OCI-LY1 (cell line): ENCODE data around the gene CANT1.

Source experiments
- H2AFZ ChIP-seq: fragments of 200-600 bp; sonication (generic), shearing (Covaris generic); 2 replicates; pipeline ENCODE4 v1.6.0; 2014; ENCODE audit warnings: antibody characterized with exemption, mild to moderate bottlenecking, low read length
- H3F3A ChIP-seq: fragments of 200-600 bp; sonication (generic), shearing (Covaris generic); 2 replicates; pipeline ENCODE4 v1.6.0; 2014; ENCODE audit warnings: mild to moderate bottlenecking, antibody characterized with exemption, low read length, moderate library complexity; ENCODE audit not compliant: insufficient read depth
- H3K27ac ChIP-seq: fragments of 200-600 bp; sonication (generic); 2 replicates; pipeline ENCODE4 v1.5.1; 2014; ENCODE audit warnings: low read length, mixed run types, mild to moderate bottlenecking, low read depth; ENCODE audit not compliant: poor library complexity, severe bottlenecking
- H3K27me3 ChIP-seq: fragments of 200-600 bp; sonication (generic); 2 replicates; pipeline ENCODE4 v1.6.0; 2014; ENCODE audit warnings: antibody characterized with exemption, mild to moderate bottlenecking, low read length, moderate library complexity; ENCODE audit not compliant: insufficient read depth
- H3K36me3 ChIP-seq: fragments of 200-600 bp; sonication (generic); 2 replicates; pipeline ENCODE4 v1.6.1; 2014; ENCODE audit warnings: mild to moderate bottlenecking, antibody characterized with exemption, low read length, moderate library complexity, mixed read lengths; ENCODE audit not compliant: insufficient read depth
- H3K4me1 ChIP-seq: fragments of 200-600 bp; sonication (generic); 2 replicates; pipeline ENCODE4 v1.5.1; 2014; ENCODE audit warnings: mild to moderate bottlenecking, low read length, moderate library complexity; ENCODE audit not compliant: insufficient read depth, severe bottlenecking
- H3K4me2 ChIP-seq: fragments of 200-600 bp; sonication (generic), shearing (Covaris generic); 2 replicates; pipeline ENCODE4 v1.6.1; 2014; ENCODE audit warnings: low read length
- H3K4me3 ChIP-seq: fragments of 200-600 bp; sonication (generic); 2 replicates; pipeline ENCODE4 v1.5.1; 2014; ENCODE audit warnings: low read length, low read depth, mild to moderate bottlenecking, mixed read lengths; ENCODE audit not compliant: poor library complexity, severe bottlenecking
- H3K79me2 ChIP-seq: fragments of 200-600 bp; shearing (Covaris generic); 2 replicates; pipeline ENCODE4 v1.6.1; 2016; ENCODE audit warnings: mixed run types, low read length, mixed read lengths; ENCODE audit not compliant: insufficient read depth
- H3K9ac ChIP-seq: fragments of 200-600 bp; sonication (generic), shearing (Covaris generic); 2 replicates; pipeline ENCODE4 v1.6.1; 2014; ENCODE audit warnings: mild to moderate bottlenecking, low read length, mixed read lengths
- H3K9me2 ChIP-seq: fragments of 200-600 bp; sonication (generic), shearing (Covaris generic); 2 replicates; pipeline ENCODE4 v1.6.1; 2014; ENCODE audit warnings: low read depth, mild to moderate bottlenecking, low read length, mixed read lengths
- H3K9me3 ChIP-seq: fragments of 200-600 bp; shearing (Covaris generic); 2 replicates; pipeline ENCODE4 v1.6.1; 2014; ENCODE audit warnings: low read length, mixed read lengths
- H4K20me1 ChIP-seq: fragments of 200-600 bp; sonication (generic), shearing (Covaris generic); 2 replicates; pipeline ENCODE4 v1.6.0; 2016; ENCODE audit warnings: mild to moderate bottlenecking, low read length; ENCODE audit not compliant: insufficient read depth
- CTCF ChIP-seq: fragments of 200-600 bp; sonication (generic), shearing (Covaris generic); IDR thresholded peaks from 2 replicates; pipeline ENCODE4 v1.5.1; 2017; ENCODE audit warnings: mild to moderate bottlenecking, antibody characterized with exemption, low read length, moderate library complexity, mixed read lengths
- EZH2 ChIP-seq: fragments of 200-600 bp; sonication (generic), shearing (Covaris generic); IDR thresholded peaks from 2 replicates; pipeline ENCODE4 v1.8.0; 2017; ENCODE audit warnings: borderline replicate concordance, mixed run types, mild to moderate bottlenecking, antibody characterized with exemption, low read length, moderate library complexity, mixed read lengths

CANT1 gene

GRCh38 chr17:79048826-79049755 is 39.5 kb upstream of the CANT1 start:
- Histone ChIP-seq H3F3A (no peaks in the 10 kb centered on the region), H3K36me3 (no peaks in the 10 kb centered on the region), H3K4me3 (no peak overlapping the region), H3K4me1 (no peaks in the 10 kb centered on the region), H3K27me3 (no peaks in the 10 kb centered on the region), H3K79me2 (no peaks in the 10 kb centered on the region), H2AFZ (no peak overlapping the region), H3K27ac (no peak overlapping the region), H3K9me3 (no peaks in the 10 kb centered on the region), H3K9ac (no peak overlapping the region), H3K4me2 (no peak overlapping the region), H3K9me2 (no peaks in the 10 kb centered on the region), H4K20me1 (no peaks in the 10 kb centered on the region)
- TF ChIP-seq CTCF: no peak
- TF ChIP-seq EZH2: no peak

GRCh38 chr17:79047923-79048825 is 38.6 kb upstream of the CANT1 start:
- Histone ChIP-seq H2AFZ (no peak overlapping the region), H3K9me2 (no peaks in the 10 kb centered on the region), H3K4me2 (no peak overlapping the region), H3K27me3 (no peaks in the 10 kb centered on the region), H3K9ac (no peak overlapping the region), H4K20me1 (no peaks in the 10 kb centered on the region), H3K79me2 (no peaks in the 10 kb centered on the region), H3F3A (no peaks in the 10 kb centered on the region), H3K4me3 (no peak overlapping the region), H3K36me3 (no peaks in the 10 kb centered on the region), H3K4me1 (no peaks in the 10 kb centered on the region), H3K9me3 (no peaks in the 10 kb centered on the region), H3K27ac (no peak overlapping the region)
- no peak for TF ChIP-seq CTCF

- H3K9me3 ChIP-seq: no peaks in the 10 kb centered on the region
- H3F3A ChIP-seq: no peaks in the 10 kb centered on the region
- H4K20me1 ChIP-seq: no peaks in the 10 kb centered on the region
- no peaks in the 10 kb centered on the region for H3K36me3 ChIP-seq
- no peak overlapping the region for H3K4me3 ChIP-seq
- H3K27ac ChIP-seq: no peak overlapping the region
- H2AFZ ChIP-seq: no peak overlapping the region
- no peaks in the 10 kb centered on the region for H3K4me1 ChIP-seq
- H3K27me3 ChIP-seq: no peaks in the 10 kb centered on the region
- no peaks in the 10 kb centered on the region for H3K79me2 ChIP-seq
- no peak overlapping the region for H3K4me2 ChIP-seq
- TF ChIP-seq EZH2: no peak
- TF ChIP-seq CTCF: no peak
- no peaks in the 10 kb centered on the region for H3K9me2 ChIP-seq
- no peak overlapping the region for H3K9ac ChIP-seq
Observed at GRCh38 chr17:79047291-79047920, 37.8 kb upstream of the CANT1 start.
